H9 (cell line): ENCODE measurements around the gene OPA3. TPM values are rescaled to one million over a fixed set of nuclear protein-coding genes. Genes with fewer than 3 reads are reported as not detected.

ENCODE experiments used
- DNase-seq: peaks from one replicate; pipeline ENCODE4 v3.0.0-alpha.2; 2017
- H2AFZ ChIP-seq: one replicate; pipeline ENCODE4 v1.6.1; 2013; ENCODE audit warnings: mild to moderate bottlenecking, low read length, control low read depth, moderate library complexity
- H2AK5ac ChIP-seq: 2 replicates; pipeline ENCODE4 v1.6.1; 2013; ENCODE audit warnings: low read length, control low read depth, mixed read lengths; ENCODE audit not compliant: insufficient read length
- H2BK120ac ChIP-seq: one replicate; pipeline ENCODE4 v1.6.1; 2013; ENCODE audit warnings: low read depth, mild to moderate bottlenecking, low read length, control low read depth, inconsistent platforms; ENCODE audit not compliant: poor library complexity, severe bottlenecking
- H2BK12ac ChIP-seq: 2 replicates; pipeline ENCODE4 v1.6.1; 2013; ENCODE audit warnings: low read length, control low read depth, mixed read lengths, low read depth; ENCODE audit not compliant: insufficient read length
- H2BK15ac ChIP-seq: 2 replicates; pipeline ENCODE4 v1.6.1; 2013; ENCODE audit warnings: low read depth, low read length, control low read depth
- H2BK20ac ChIP-seq: one replicate; pipeline ENCODE4 v1.6.1; 2013; ENCODE audit warnings: low read depth, mild to moderate bottlenecking, low read length, control low read depth, inconsistent platforms; ENCODE audit not compliant: poor library complexity, severe bottlenecking
- H2BK5ac ChIP-seq: 2 replicates; pipeline ENCODE4 v1.6.1; 2013; ENCODE audit warnings: low read length, control low read depth, mixed read lengths; ENCODE audit not compliant: insufficient read length
- H3K14ac ChIP-seq: 2 replicates; pipeline ENCODE4 v1.6.1; 2013; ENCODE audit warnings: low read length, control low read depth; ENCODE audit not compliant: insufficient read depth
- H3K18ac ChIP-seq: 2 replicates; pipeline ENCODE4 v1.6.1; 2013; ENCODE audit warnings: low read depth, mild to moderate bottlenecking, mixed read lengths, low read length, control low read depth; ENCODE audit not compliant: insufficient read length
- H3K23ac ChIP-seq: 2 replicates; pipeline ENCODE4 v1.6.1; 2013; ENCODE audit warnings: low read length, control low read depth, mixed read lengths, low read depth; ENCODE audit not compliant: insufficient read length
- H3K23me2 ChIP-seq: 2 replicates; pipeline ENCODE4 v1.6.1; 2013; ENCODE audit warnings: low read depth, mild to moderate bottlenecking, mixed read lengths, low read length, control low read depth; ENCODE audit not compliant: insufficient read length, poor library complexity, severe bottlenecking
- H3K27ac ChIP-seq: 2 replicates; pipeline ENCODE4 v1.5.1; 2013; ENCODE audit warnings: low read length, control low read depth, mixed read lengths, low read depth; ENCODE audit not compliant: insufficient read length
- H3K27me3 ChIP-seq: 2 replicates; pipeline ENCODE4 v1.6.1; 2013; ENCODE audit warnings: low read length, control low read depth, inconsistent platforms; ENCODE audit not compliant: insufficient read depth
- H3K4ac ChIP-seq: 2 replicates; pipeline ENCODE4 v1.6.1; 2013; ENCODE audit warnings: low read depth, mild to moderate bottlenecking, control low read depth, inconsistent platforms, low read length, moderate library complexity
- H3K4me1 ChIP-seq: 2 replicates; pipeline ENCODE4 v1.6.1; 2013; ENCODE audit warnings: low read length, control low read depth, inconsistent platforms; ENCODE audit not compliant: insufficient read depth
- H3K4me2 ChIP-seq: 2 replicates; pipeline ENCODE4 v1.6.1; 2013; ENCODE audit warnings: low read length, control low read depth, mixed read lengths; ENCODE audit not compliant: insufficient read length, insufficient read depth
- H3K56ac ChIP-seq: 2 replicates; pipeline ENCODE4 v1.6.1; 2013; ENCODE audit warnings: low read depth, mild to moderate bottlenecking, mixed read lengths, low read length, control low read depth; ENCODE audit not compliant: insufficient read length
- H3K79me1 ChIP-seq: 2 replicates; pipeline ENCODE4 v1.6.1; 2013; ENCODE audit warnings: low read depth, mild to moderate bottlenecking, moderate library complexity, low read length, control low read depth, inconsistent platforms; ENCODE audit not compliant: insufficient read depth, poor library complexity, severe bottlenecking
- H3K79me2 ChIP-seq: 2 replicates; pipeline ENCODE4 v1.6.1; 2013; ENCODE audit warnings: low read length, control low read depth, inconsistent platforms; ENCODE audit not compliant: insufficient read depth
- H3K9ac ChIP-seq: 2 replicates; pipeline ENCODE4 v1.6.1; 2013; ENCODE audit warnings: low read length, control low read depth, mixed read lengths; ENCODE audit not compliant: insufficient read length; ENCODE audit errors: extremely low read depth
- H3K9me3 ChIP-seq: one replicate; pipeline ENCODE4 v1.6.1; 2013; ENCODE audit warnings: low read depth, low read length, inconsistent platforms; ENCODE audit not compliant: control insufficient read depth
- H3T11ph ChIP-seq: one replicate; pipeline ENCODE4 v1.6.1; 2013; ENCODE audit warnings: mild to moderate bottlenecking, low read length, control low read depth, inconsistent platforms
- H4K20me1 ChIP-seq: one replicate; pipeline ENCODE4 v1.6.1; 2013; ENCODE audit not compliant: control insufficient read depth, insufficient read length, insufficient read depth
- H4K5ac ChIP-seq: 2 replicates; pipeline ENCODE4 v1.6.1; 2013; ENCODE audit warnings: low read depth, mild to moderate bottlenecking, mixed read lengths, low read length, control low read depth; ENCODE audit not compliant: insufficient read length
- H4K8ac ChIP-seq: replicated peaks from 2 replicates; pipeline ENCODE4 v1.6.1; 2013; ENCODE audit warnings: low read length, control low read depth, mixed read lengths, low read depth; ENCODE audit not compliant: insufficient read length
- H4K91ac ChIP-seq: 2 replicates; pipeline ENCODE4 v1.6.1; 2013; ENCODE audit warnings: low read depth, mild to moderate bottlenecking, moderate library complexity, mixed read lengths, low read length, control low read depth; ENCODE audit not compliant: insufficient read length
- H3K27ac Mint-ChIP-seq, 3 experiments: 2 replicates in 2 of 3; 3 replicates in 1 of 3; pipeline ENCODE4 v1.8.0; 2020 to 2021; ENCODE audit warnings: mixed read lengths in 3 of 3, mild to moderate bottlenecking in 1 of 3, moderate library complexity in 1 of 3
- H3K27me3 Mint-ChIP-seq: 2 replicates; pipeline ENCODE4 v1.8.0; 2021; ENCODE audit warnings: low read depth, mild to moderate bottlenecking, moderate library complexity, mixed read lengths
- H3K36me3 Mint-ChIP-seq, 3 experiments: 2 replicates in 2 of 3; 3 replicates in 1 of 3; pipeline ENCODE4 v1.8.0; 2020 to 2021; ENCODE audit warnings: low read depth in 3 of 3, mixed read lengths in 3 of 3; ENCODE audit not compliant: insufficient read depth in 1 of 3
- H3K4me1 Mint-ChIP-seq, 2 experiments: 2 replicates each; pipeline ENCODE4 v1.8.0; 2020; ENCODE audit warnings: mixed read lengths in 2 of 2
- H3K4me3 Mint-ChIP-seq, 2 experiments: 2 replicates in 1 of 2; 3 replicates in 1 of 2; pipeline ENCODE4 v1.8.0; 2020 to 2021; ENCODE audit warnings: mild to moderate bottlenecking in 2 of 2, mixed read lengths in 2 of 2, moderate library complexity in 1 of 2
- H3K9me3 Mint-ChIP-seq, 2 experiments: 2 replicates in 1 of 2; 3 replicates in 1 of 2; pipeline ENCODE4 v1.8.0; 2020; ENCODE audit warnings: mild to moderate bottlenecking in 2 of 2, mixed read lengths in 2 of 2, moderate library complexity in 1 of 2
- CTCF ChIP-seq: fragments of 200-600 bp; sonication (generic); conservative IDR thresholded peaks from 3 replicates; pipeline ENCODE4 v1.8.0; 2021; ENCODE audit warnings: antibody characterized with exemption, mild to moderate bottlenecking
- WGBS: extraction: QIAGEN DNeasy Blood & Tissue Kit; methylation state at CpG from one replicate; pipeline ENCODE4 v1.1.7; 2013; ENCODE audit warnings: missing lambda C conversion rate, low lambda C conversion rate, mixed read lengths; ENCODE audit not compliant: insufficient read length; ENCODE audit errors: extremely low coverage; 5-methylcytosine and 5-hydroxymethylcytosine counted together
- total RNA-seq: library from RNA; stranded (reverse); gene quantifications from 2 replicates; pipeline ENCODE4 v1.2.1, GENCODE V29; 2021

OPA3 gene
- total RNA-seq, 1 experiment from 2014 or later: 13.0 TPM

GRCh38 chr19:45483033-45483432 is 101.6 kb downstream of the OPA3 start:
- H3K79me2 ChIP-seq: no peaks in the 10 kb centered on the region
- peaks cover 3% of the 10 kb centered on the region; the same call in 1 of the 2 replicates for H3K27me3 Mint-ChIP-seq
- no peak overlapping the region for H3K9ac ChIP-seq
- H2AFZ ChIP-seq: no peak overlapping the region
- TF ChIP-seq CTCF: no peak
- DNase-seq: no peak
- no peak overlapping the region for H3K4me2 ChIP-seq
- H3K4me1 ChIP-seq: no peaks in the 10 kb centered on the region; the same call in 1 of the 2 replicates
- H4K20me1 ChIP-seq: no peaks in the 10 kb centered on the region
- H2AK5ac ChIP-seq: no peak overlapping the region
- no peak overlapping the region; a peak in 1 of 7 replicates for H3K27ac Mint-ChIP-seq
- peaks cover 8 to 9% of the 10 kb centered on the region in 2 experiments for H3K4me1 Mint-ChIP-seq
- H3K9me3 ChIP-seq: no peaks in the 10 kb centered on the region
- no peak overlapping the region for H3K4me3 Mint-ChIP-seq
- H3K56ac ChIP-seq: no peak overlapping the region
- no peak overlapping the region for H2BK120ac ChIP-seq
- H3T11ph ChIP-seq: no peak overlapping the region
- no peak overlapping the region for H3K27ac ChIP-seq
- H3K4ac ChIP-seq: no peak overlapping the region
- peaks cover 5% of the 10 kb centered on the region for H3K23me2 ChIP-seq
- H2BK15ac ChIP-seq: no peak overlapping the region
- H3K27me3 ChIP-seq: no peaks in the 10 kb centered on the region
- H3K79me1 ChIP-seq: no peaks in the 10 kb centered on the region
- no peak overlapping the region for H4K8ac ChIP-seq
- no peak overlapping the region for H4K5ac ChIP-seq
- H2BK20ac ChIP-seq: no peak overlapping the region
- peaks cover 0 to 9% (median 0%) of the 10 kb centered on the region in 3 experiments; a peak in 2 of 7 replicates for H3K36me3 Mint-ChIP-seq
- no CpG with 5 or more reads among the region's 5 CpGs for WGBS
- no peak overlapping the region for H4K91ac ChIP-seq
- no peak overlapping the region for H2BK12ac ChIP-seq
- H3K14ac ChIP-seq: no peak overlapping the region
- H3K9me3 Mint-ChIP-seq: peaks cover 0 to 2% of the 10 kb centered on the region in 2 experiments; a peak in 1 of 5 replicates
- H3K18ac ChIP-seq: no peak overlapping the region
- H2BK5ac ChIP-seq: no peak overlapping the region
- no peak overlapping the region for H3K23ac ChIP-seq
